Transverse colon (tissue), 4 donors: Measurements from ENCODE around the gene EID3. TPM values are rescaled to one million over a fixed set of nuclear protein-coding genes. Genes with fewer than 3 reads are reported as not detected.

Experiments
- DNase-seq: peaks from one replicate; pipeline ENCODE4 v3.0.0-alpha.2; 2019
- H3K27ac ChIP-seq, 4 donors: fragments of 200-600 bp; sonication (generic); 2 replicates each; pipeline ENCODE4 v1.5.1; 2016 to 2018; ENCODE audit warnings: inconsistent platforms in 4 of 4
- H3K27me3 ChIP-seq: fragments of 200-600 bp; sonication (generic); 2 replicates; pipeline ENCODE4 v1.5.1; 2017; ENCODE audit warnings: inconsistent platforms
- H3K36me3 ChIP-seq, 4 donors: fragments of 200-600 bp; sonication (generic); 2 replicates each; pipeline ENCODE4 v1.5.1; 2017 to 2019; ENCODE audit warnings: inconsistent platforms in 4 of 4
- H3K4me1 ChIP-seq, 4 donors: fragments of 200-600 bp; sonication (generic); 2 replicates each; pipeline ENCODE4 v1.5.1; 2017 to 2020; ENCODE audit warnings: inconsistent platforms in 4 of 4
- H3K4me3 ChIP-seq, 4 donors: fragments of 200-600 bp; sonication (generic); 1 replicate in 1 of 4; 2 replicates in 3 of 4; pipeline versions ENCODE4 v1.5.1 to v1.6.1; 2017 to 2019; ENCODE audit warnings: inconsistent platforms in 4 of 4
- H3K9me3 ChIP-seq, 2 donors: fragments of 200-600 bp; sonication (generic); 2 replicates each; pipeline ENCODE4 v1.5.1; 2017 to 2019; ENCODE audit warnings: inconsistent platforms in 2 of 2
- CTCF ChIP-seq, 5 experiments: fragments of 200-600 bp in 3 of 5; fragments of 450-650 bp in 2 of 5; sonication (generic) in 3 of 5; IDR thresholded peaks; 1 replicate in 2 of 5; 2 replicates in 3 of 5; pipeline ENCODE4 v1.5.1; 2016 to 2017; ENCODE audit warnings: antibody characterized with exemption in 5 of 5, inconsistent platforms in 3 of 5, mild to moderate bottlenecking in 2 of 5, moderate library complexity in 1 of 5
- EP300 ChIP-seq: sonication (generic); formaldehyde crosslinking; IDR thresholded peaks from one replicate; pipeline ENCODE4 v1.6.1; 2017; ENCODE audit warnings: antibody characterized with exemption, low read depth
- POLR2A ChIP-seq: fragments of 450-650 bp; IDR thresholded peaks from one replicate; pipeline ENCODE4 v1.6.1; 2016; ENCODE audit warnings: antibody characterized with exemption, mild to moderate bottlenecking, moderate library complexity
- POLR2AphosphoS5 ChIP-seq, 3 donors: sonication (generic); formaldehyde crosslinking; IDR thresholded peaks; one replicate each; pipeline ENCODE4 v1.6.1; 2016; ENCODE audit warnings: antibody characterized with exemption in 3 of 3
- WGBS, 2 donors: methylation state at CpG; one replicate each; pipeline ENCODE4 v1.1.5; 2018; ENCODE audit warnings: low coverage in 1 of 2; 5-methylcytosine and 5-hydroxymethylcytosine counted together
- in situ Hi-C, 4 donors: fragments of 200-750 bp; cut with MboI; loops; one replicate each; pipeline versions ENCODE4 v1.15.0 to v1.15.1; 2017; ENCODE audit warnings: low sequenced_read_pairs in 3 of 4, low pct_ligation_motif_present in 1 of 4, low pct_unique_long_range_greater_than_20kb in 1 of 4
- intact Hi-C: fragments of 100-400 bp; cut with DNase I; formaldehyde crosslinking; loops from one replicate; pipeline ENCODE4 v1.15.1; 2023; ENCODE audit warnings: low total_unique reads
- total RNA-seq, 4 donors: library from RNA; depleted of rRNA; stranded (reverse); fragments of >200 nt; gene quantifications; one replicate each; pipeline ENCODE4 v1.1.0, GENCODE V29; 2016

EID3 gene
- total RNA-seq, 4 donors from 2014 or later: 4.9 to 50.0 (median 14.3) TPM

DNA sequence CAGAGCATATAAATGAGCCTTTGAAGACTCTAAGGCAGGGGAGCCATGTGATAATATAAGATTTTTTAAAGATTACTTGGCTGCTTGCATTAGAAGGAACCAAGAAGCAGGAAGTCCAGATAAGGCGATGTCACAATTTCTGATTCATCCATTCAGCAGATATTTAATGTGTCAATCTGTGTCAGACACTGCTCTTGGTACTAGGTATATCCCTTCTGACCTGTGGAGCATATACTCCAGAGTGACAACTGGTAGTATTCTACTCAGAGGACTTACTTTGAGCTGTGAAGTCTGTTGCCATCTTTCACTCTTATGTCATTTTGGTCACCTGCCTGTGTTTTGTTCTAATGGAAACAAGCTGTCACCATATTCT lies 10.7 kb downstream of the EID3 start:
- in situ Hi-C loops: no loop called here
- Histone ChIP-seq H3K4me1 (no peaks in the 10 kb centered on the region), H3K27me3 (no peaks in the 10 kb centered on the region), H3K36me3 (peaks cover 0 to 72% (median 24%) of the 10 kb centered on the region in 4 donors), H3K27ac (no peak overlapping the region), H3K9me3 (no peaks in the 10 kb centered on the region), H3K4me3 (no peak overlapping the region)
- intact Hi-C loops: no loop called here
- WGBS, 2 donors: 92% methylated on average over 1 of the region's 1 CpG; no CpG with 5 or more reads in 1 of the 2 donors
- DNase-seq: no peak
- TF ChIP-seq EP300: no peak
- TF ChIP-seq POLR2A: no peak
- no peak for TF ChIP-seq CTCF (IDR thresholded peaks at IDR 0.05)
- no peak for TF ChIP-seq POLR2AphosphoS5 (IDR thresholded peaks at IDR 0.05)

DNA sequence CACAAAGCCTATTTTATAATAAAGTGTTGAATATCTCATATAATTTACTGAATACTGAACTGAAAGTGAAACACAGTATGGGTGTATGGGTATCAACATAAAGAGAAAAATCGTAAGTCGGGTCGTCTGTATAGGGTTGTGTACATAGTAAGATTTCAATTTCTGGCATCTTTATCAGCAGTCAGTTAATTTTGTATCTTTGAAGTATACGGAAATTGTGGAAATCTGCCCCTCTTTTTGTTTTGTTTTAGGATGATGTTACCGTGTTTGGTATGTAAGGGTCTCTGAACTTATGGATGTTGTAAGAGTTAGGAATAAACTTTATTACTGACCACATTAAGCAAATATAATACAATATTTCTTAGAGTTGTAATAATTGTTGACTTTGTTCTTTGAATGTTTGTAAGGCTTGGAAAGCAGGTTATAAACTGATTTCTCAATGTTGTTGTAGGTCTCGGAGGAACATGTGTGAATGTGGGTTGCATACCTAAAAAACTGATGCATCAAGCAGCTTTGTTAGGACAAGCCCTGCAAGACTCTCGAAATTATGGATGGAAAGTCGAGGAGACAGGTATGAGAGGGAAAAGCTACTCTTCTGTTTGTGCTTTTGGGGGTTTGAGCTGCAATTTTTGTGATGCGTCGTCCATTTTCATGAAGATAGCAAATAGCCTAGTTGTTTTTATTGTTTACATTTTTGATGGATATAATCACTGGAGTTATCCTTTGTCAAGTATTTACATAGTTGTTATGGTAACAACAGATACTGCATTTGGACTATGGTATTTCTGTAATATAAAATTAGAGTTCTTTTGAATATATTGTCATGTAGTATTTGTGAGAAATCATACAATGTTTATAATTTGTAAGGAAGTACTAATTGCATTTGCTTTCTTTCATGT lies 12.0 kb downstream of the EID3 start:
- no peak for DNase-seq
- Histone ChIP-seq H3K9me3 (no peaks in the 10 kb centered on the region), H3K4me1 (no peaks in the 10 kb centered on the region), H3K27ac (no peak overlapping the region), H3K27me3 (no peaks in the 10 kb centered on the region), H3K36me3 (peaks cover 2 to 86% (median 33%) of the 10 kb centered on the region in 4 donors), H3K4me3 (no peak overlapping the region)
- intact Hi-C loops (no loop called here), in situ Hi-C loops (no loop called here)
- WGBS, 2 donors: 69 to 82% methylated on average over 8 to 10 of the region's 10 CpGs
- TF ChIP-seq POLR2A (no peak), POLR2AphosphoS5 (IDR thresholded peaks at IDR 0.05) (no peak), CTCF (IDR thresholded peaks at IDR 0.05) (no peak), EP300 (no peak)

GRCh38 chr12:104316936-104317335 lies 13.4 kb downstream of the EID3 start:
- Histone ChIP-seq H3K9me3 (no peaks in the 10 kb centered on the region), H3K27me3 (no peaks in the 10 kb centered on the region), H3K4me3 (no peak overlapping the region), H3K4me1 (no peaks in the 10 kb centered on the region), H3K27ac (no peak overlapping the region), H3K36me3 (peaks cover 0 to 87% (median 40%) of the 10 kb centered on the region in 4 donors)
- intact Hi-C loops (no loop called here), in situ Hi-C loops (no loop called here)
- no peak for TF ChIP-seq POLR2AphosphoS5 (IDR thresholded peaks at IDR 0.05)
- TF ChIP-seq CTCF (IDR thresholded peaks at IDR 0.05): no peak
- TF ChIP-seq POLR2A: no peak
- no peak for TF ChIP-seq EP300
- DNase-seq: no peak

GRCh38 chr12:104317538-104318210 lies 14.1 kb downstream of the EID3 start:
- H3K4me1 ChIP-seq: no peaks in the 10 kb centered on the region
- no peak overlapping the region for H3K27ac ChIP-seq
- DNase-seq: no peak
- H3K27me3 ChIP-seq: no peaks in the 10 kb centered on the region
- intact Hi-C loops: no loop called here
- no peak for TF ChIP-seq CTCF (IDR thresholded peaks at IDR 0.05)
- no peak for TF ChIP-seq POLR2AphosphoS5 (IDR thresholded peaks at IDR 0.05)
- TF ChIP-seq POLR2A: no peak
- TF ChIP-seq EP300: no peak
- WGBS, 2 donors: 91% methylated on average over 7 of the region's 7 CpGs; no CpG with 5 or more reads in 1 of the 2 donors
- H3K36me3 ChIP-seq: peaks cover 0 to 82% (median 39%) of the 10 kb centered on the region in 4 donors
- no peaks in the 10 kb centered on the region for H3K9me3 ChIP-seq
- H3K4me3 ChIP-seq: no peak overlapping the region
- in situ Hi-C loops: no loop called here
